Suppressor macrophage (primary cell): ENCODE measurements around the gene BRMS1.

Experiments
- DNase-seq, 4 experiments: peaks; one replicate each; pipeline ENCODE4 v3.0.0-alpha.2; 2020 to 2022

The BRMS1 gene

DNA sequence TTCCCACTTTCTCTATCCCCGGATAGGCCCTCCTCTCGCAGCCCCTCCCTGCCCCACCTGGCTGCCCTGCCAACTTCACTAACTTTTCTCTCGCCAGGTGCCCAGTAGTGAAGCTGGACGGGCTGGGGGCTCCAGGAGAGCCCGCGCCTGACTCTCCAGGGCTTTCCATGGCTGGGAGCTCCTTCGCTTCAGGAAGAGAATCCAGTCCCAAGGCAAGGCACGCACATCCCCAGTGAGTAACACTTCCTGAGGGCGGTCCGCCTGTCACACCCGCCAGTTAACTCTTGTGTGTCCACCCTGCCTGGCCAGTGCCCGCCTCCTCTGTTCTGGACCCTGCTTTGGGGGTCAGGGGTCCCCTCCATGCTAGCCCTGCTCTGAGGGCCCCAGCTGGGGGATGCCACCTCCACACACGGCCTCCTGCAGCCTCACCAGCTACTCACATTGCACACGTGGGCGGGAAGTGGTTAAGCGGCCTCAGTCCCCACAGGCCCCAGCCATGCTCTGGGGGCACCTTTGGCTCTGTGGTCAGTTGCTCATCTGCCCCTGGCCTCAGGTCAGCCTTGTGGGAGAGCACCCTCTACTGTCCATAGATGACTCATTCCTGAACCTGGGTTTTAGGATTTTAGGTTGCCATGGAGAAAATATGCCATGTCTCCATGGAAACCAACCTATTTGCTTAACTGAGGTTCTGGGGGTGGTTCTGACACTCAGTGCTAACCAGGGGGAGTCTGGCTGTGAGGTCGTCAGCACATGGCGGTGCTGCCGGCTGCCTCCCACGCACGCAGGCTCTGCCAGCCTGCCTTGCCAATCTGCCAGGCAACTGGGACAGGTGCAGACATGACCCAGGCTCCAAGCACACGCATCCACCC, 8.4 kb downstream of the BRMS1 start, which contains the start of gene RIN1:
TSS of gene RIN1 (minus strand) at position 201 of the 869 bp plus-strand sequence. CDS start at position 169, 32 bp downstream.
- DNase-seq: peak; percentile 80 to 87 (median 84)

DNA sequence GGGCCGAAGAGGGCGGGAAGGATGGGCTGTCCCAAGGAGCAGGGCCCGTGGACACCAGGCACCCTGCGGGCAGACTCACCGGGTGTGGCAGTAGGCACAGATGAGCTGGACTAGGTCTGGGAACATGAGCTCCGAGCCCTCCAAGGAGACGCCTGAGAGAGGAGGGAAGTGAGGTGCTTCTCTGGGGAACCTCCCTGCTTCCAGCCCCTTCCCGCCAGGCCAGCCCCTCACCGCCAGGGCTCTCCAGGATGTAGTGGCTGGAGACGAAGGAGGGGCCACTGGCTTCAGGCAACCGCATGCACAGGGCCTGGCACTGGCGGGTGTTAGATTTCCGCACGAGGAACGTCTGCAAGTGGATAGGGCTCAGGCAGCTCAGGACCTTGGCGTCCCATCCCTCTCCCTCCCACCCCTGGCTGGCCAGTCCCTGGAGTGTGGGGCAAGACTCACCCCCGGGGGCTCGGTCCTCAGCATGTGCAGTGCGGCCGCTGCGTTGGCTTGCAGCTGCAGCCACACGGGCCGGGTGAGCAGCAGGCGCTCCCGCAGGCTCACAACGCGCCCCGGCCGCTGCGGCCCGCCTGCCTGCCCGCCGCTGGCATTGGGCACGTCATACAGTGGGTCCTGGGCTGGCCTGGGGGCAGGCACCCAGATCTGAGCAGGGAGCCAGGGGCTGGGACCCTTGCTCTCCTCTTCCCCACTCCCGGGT, 9.2 kb downstream of the BRMS1 start:
- DNase-seq: peak; percentile 14 to 58 (median 40)

DNA sequence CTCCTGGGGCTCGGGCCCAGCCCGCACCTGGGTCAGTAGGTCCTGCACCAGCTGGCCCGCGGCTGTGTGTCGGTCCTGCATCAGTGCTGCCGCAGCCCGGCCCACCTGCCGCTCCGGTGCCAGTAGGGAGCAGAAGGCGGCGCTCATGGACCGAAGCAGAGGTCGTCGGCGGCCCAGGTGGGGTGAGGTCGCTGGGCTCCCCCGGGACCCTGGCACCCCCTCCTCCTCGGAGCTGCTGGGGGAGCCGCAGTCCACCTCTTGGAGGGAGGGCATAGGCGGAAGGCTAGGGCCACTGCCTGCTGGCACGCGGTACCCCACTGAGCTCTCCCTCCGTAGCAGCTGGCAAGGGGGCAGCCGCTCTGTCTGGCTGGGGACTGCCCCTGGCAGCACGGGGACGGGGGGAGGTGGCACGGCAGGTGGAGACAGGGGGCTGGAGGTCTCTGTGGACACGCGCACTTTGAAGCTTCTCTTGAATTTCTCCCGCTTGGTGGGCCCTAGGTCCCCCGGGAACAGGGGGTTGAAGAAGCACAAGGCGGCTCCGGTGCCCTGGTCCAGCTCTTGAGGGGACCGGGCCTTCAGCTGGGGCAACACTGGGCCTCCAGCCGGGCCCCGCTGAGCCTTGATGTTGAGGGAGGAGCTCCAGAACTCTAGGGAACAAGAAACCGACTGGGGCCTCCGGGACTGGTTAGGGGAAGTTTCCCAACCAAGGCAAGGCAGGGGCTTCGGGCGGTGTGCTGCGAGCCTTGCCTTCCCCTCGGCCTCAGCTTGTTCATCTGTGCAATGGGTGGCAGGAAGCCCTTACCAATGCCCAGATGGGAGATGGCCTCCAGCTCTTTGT, 10.1 kb downstream of the BRMS1 start:
- DNase-seq: peak; percentile 56 to 76 (median 68)

DNA sequence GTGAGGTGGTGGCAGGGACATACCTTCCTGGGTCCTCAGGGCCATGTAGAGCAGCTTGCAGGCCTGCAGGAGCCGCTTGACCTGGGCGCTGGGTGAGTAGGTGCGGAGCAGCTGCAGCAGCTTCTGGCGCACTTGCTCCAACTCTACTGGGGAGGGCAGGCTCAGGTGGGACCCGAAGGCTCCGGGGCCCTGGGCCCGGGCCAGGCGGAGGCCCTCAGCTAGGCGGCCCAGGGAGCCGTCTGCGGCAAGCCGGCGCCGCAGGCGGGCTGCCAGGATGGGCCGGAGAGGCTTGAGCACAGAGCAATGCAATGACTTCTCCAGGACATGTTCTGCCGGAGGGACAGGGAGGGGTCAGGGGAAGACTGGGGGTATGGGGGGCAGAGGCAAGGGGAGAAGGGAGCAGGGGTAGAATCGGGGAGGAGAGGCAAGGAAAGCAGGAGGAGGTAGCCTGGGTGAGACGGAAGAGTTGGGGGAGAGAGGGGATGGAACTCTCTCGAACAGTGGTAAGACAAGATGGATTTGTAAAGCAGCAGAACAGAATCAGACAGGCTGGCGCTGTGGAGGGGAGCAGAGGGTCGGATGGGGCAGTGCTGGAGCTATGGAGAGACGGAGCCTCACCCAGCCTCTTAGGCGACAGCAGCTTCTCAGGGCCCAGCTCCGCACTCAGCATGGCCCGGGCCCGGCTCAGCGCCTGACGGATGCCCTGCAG, 10.9 kb downstream of the BRMS1 start:
- DNase-seq: peak in 1 of 4 experiments; percentile 1

DNA sequence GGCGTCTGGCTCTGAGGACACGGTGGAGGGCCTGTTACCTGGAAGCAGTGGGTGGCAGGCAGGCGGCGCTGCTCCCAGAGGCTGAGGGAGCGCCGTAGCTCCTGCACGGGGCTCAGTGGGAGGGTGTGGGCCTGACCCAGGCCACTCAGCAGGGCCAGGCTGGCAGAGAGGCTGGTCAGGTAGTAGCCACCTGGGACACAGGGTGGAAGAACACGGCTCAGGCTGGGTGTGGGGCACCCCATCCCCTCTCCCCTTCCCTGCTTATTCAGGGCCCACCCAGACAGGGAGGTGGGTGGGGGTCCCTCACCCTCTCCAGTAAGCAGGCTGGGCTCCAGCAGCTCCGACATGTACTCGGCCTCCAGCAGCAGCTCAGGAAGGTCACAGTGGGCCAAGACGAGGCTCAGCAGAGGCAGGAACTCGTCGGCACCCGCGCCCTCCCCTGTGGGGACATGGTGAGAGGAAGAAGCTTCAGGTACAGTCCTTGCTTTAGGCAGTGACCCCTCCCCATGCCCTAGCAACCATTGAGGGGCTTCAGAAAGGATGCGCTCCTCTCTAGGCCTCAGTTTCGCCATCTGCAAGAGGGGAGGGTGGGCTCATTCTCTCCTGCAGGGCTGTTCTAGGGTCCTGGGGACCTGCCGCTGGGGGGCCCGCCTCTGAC, 11.6 kb downstream of the BRMS1 start:
- DNase-seq: no peak

- no peak for DNase-seq
Observed at GRCh38 chr11:66332371-66333219, 12.3 kb downstream of the BRMS1 start.

- no peak for DNase-seq
Observed at GRCh38 chr11:66331542-66332370, 13.1 kb downstream of the BRMS1 start.

GRCh38 chr11:66330931-66331330, 14.0 kb downstream of the BRMS1 start:
- DNase-seq: no peak

GRCh38 chr11:66329165-66329673, 15.7 kb downstream of the BRMS1 start:
- no peak for DNase-seq

GRCh38 chr11:66328302-66329144, 16.4 kb downstream of the BRMS1 start:
- peak; percentile 85 to 89 (median 86) for DNase-seq

DNA sequence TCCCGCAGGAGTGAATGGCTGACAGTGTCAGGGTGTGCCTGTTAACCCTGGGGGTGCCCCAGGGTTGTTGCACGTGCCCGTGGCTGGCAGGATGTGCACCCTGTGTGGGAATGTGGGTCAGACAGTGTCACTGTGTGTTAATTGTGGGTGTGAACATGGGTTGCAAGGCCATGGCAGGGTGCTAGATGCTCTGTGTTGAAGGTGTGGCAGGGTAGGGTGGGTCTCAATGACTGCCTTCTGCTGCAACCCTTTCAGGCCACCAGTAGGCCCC, 16.9 kb downstream of the BRMS1 start:
- DNase-seq: no peak

DNA sequence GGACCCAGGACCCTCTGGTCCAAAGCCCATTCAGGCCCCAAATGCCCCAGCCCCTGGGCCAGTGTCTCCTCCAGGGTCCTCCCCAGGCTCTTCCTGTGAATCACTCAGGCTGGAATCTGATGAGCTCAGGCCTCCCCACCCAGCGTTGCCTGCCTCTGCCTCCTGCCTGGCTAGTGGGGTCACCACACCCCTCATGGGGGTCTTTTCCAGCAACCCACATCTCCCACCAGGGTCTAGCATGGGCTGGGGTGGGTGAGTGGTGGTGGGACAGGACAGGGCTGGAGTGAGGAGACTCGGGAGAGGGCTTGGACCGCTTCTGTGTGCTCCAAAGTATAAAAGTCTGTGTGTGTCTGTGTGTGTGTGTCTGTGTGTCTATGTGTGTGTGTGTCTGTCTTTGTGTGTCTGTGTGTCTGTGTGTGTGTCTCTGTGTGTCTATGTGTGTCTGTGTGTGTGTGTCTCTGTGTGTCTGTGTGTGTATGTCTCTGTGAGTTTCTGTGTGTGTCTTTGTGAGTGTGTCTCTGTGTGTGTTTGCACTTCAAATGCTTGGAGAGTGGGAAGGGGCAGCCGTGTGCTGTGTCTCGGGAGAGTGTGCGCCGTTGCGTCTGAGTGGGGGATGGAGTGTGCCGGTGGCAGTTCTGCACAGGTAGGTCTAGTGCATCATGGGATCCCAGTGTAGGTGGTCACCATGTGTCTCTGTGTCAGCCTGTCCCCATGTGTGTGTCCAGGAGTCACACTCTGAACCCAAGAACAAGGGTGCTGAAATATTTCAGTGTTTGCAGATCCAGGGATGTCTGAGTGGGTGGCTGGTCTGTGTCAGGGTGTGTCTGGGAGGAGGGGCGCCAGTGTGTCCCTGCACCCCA, 17.5 kb downstream of the BRMS1 start:
- no peak for DNase-seq

DNA sequence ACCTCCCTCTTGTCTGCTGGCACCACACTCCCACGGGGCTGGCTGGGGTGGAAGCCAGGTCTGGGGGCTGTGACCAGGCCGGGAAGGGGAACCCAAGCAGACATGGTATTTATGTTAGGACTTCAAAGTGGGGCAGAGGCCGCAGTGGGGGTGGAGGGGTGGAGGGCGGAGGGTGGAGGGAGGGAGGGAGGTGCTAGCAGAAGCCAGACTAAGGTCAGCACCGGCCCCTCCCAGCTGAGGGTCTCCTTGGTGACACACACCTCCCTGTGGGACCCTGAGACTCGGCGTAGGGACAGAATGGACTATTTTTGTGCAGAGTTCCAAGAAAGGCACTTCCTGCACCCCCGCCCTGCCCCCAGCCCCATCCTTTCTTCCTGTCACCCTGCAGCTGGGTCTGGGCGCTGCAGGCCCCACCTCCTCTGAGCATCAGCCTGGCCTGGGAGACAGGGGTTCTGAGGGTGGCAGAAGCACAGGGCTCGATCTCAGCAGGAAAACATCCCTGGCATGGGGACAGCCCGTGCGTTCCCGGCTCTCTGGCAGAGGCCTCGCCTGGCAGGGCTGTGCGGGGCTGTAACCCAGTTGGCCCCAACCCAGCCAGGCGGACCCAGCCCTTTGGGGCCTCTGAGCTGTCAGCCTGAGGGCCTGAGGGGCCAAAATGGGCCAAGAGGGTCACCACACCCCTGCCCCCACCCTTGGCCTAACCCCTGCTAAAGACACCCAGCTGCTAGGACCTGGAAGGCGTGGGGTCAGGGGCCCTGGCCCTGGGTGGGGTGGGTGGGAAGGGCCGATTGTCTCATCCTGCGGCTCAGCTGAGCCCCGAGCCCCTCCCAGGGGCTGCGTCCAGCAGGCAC, 18.4 kb downstream of the BRMS1 start:
- no peak for DNase-seq

- DNase-seq: no peak
Observed at GRCh38 chr11:66325263-66325671, 19.6 kb downstream of the BRMS1 start.

DNA sequence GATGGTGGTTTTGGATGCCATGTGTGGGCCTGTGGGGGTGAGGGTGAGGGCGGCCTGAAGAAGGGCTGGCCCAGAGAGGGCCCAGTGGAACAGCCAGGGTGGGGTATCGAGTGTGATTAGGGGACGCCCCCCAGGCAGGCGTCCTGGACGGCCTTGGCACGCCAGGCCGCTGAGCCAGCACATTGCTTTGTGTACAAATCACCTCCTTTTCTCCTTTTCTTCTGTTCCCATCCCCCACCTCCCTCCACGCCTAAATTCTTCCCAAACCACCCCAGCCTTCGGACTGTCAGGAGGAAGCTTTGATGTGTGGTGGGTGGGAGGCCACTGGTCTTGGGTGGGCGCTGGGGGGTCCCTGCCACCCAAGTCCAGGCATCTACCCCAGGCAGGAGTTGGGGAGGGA, 20.2 kb downstream of the BRMS1 start:
- DNase-seq: no peak

- DNase-seq: no peak
Observed at GRCh38 chr11:66323684-66324083, 21.2 kb downstream of the BRMS1 start.
